NCI-H2227 (cell line): ENCODE data around the gene QTRT2.

Experiments
- DNase-seq: peaks from one replicate; lab custom pipeline; 2025; ENCODE audit not compliant: unreplicated experiment; lab: John Stamatoyannopoulos, UW

Gene QTRT2

DNA sequence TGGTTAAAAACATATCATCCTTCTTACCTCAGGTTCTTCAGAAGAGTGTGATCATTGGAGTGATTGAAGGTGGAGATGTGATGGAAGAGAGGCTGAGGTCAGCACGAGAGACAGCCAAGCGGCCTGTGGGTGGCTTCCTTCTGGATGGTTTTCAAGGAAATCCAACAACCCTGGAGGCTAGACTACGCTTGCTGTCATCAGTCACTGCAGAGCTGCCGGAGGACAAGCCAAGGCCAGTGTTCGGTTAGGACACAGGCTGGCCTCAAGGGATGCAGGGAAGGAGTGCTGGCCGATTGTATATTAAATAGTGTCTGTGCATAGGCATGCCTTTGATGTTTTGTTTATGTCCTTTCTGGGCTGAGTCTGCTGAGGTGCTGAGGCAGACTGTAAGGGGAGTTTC lies 20.2 kb downstream of the QTRT2 start:
- no peak for DNase-seq

DNA sequence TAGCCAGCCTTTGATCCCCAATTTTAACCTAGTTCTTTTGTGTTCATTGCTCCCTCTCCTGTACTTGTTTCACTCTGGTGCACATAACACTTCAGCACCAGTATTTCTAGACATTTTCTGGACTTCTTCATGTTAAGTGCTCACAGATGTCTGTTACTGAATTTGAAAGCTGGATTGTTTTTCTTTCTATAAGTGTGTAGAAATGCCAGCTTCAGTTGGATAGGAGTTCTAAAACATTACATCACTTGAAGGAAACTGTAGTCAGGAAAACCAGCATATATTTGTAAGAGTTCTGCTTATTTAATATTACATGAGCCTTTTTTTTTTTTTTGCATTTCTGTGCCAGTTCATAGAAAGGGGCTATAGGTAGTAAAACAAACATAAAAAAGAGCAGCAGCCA lies 21.6 kb downstream of the QTRT2 start:
- no peak for DNase-seq

DNA sequence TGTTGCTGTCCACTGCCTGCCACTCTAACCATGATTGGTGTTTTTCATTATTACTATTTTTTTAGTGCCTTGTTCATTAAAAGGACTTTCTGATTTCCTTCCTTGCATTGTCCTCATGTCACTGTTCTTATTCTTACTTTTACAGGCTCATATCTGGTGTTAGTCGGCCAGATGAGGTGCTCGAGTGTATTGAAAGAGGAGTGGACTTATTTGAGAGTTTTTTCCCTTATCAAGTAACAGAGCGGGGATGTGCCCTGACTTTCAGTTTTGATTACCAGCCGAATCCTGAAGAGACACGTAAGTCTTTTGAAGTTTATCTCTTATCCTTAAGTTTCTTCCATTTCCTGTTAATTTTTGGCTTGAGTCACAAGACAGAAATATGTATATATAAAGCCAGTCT lies 23.2 kb downstream of the QTRT2 start:
- DNase-seq, result no peak

DNA sequence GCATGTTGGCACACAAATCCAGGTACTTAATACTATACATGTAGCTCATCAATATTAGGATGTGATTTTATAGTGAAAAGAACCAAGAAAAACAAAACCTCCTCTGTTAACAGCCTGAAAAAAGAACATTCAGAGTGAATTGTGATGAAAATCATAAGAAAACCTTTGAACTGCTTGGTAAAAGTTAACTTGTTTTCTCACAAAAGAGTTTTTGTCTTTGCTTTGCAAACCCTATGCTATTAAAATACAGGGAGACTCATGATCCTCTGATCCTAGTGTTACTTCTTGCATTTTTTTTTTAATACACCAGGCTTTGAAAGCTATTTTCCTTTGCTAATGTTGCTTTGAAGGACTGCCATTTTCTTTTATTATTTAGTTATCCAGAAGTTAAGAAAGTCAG lies 23.7 kb downstream of the QTRT2 start:
- no peak for DNase-seq

DNA sequence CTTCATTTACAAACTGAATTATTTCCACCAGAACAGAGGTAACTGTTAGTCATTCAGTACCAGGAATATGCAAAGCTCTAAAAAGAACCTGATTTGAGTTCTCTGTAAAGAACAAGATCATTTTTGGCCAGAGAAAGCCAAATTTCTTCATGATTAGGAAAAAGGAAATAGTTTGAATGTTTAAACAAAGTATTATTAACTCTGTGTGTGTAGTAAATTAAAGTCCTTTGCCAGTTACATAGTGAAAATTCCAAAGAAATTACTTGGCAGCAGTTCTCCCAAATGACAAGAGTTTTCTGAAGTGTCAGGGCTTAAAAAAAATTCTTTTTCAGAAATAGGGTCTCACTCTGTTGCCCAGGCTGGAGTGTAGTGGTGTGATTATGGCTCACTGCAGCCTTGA lies 24.5 kb downstream of the QTRT2 start:
- DNase-seq, result no peak

DNA sequence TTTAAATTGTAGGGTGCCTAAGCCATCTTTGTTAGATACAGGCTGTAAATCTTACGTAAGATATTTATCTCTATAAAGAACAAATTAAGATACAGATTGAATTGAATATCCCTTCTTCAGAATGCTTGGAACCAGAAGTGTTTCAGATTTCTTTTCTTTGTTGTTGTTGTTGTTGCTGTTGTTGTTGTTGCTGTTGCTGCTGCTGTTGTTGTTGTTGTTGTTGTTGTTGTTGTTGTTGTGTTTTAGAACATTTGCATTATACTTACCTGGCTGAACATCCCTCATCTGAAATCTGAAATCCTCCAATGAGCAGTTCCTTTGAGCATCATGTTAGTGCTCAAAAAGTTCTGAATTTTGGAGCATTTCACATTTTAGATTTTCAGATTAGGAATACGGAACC lies 26.6 kb downstream of the QTRT2 start:
- no peak for DNase-seq

DNA sequence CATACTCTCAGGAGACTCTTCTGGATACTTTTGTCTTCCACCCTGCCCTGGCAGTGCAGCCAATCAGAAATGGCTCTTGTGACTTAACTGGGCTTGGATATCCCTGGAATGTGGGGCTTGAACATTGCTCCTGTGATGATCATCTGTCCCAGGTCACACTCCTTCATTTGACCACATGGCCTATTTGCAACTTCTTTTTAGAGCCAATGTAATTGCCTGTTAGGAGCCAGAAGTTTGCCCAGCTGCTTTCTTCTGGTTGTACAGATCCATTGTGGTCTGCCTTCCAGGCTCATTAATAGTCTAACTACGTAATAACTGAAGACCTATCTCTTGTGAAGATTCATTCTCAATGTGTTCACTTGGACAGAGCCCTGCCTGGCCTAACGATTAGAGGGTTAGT lies 29.8 kb downstream of the QTRT2 start:
- no peak for DNase-seq

DNA sequence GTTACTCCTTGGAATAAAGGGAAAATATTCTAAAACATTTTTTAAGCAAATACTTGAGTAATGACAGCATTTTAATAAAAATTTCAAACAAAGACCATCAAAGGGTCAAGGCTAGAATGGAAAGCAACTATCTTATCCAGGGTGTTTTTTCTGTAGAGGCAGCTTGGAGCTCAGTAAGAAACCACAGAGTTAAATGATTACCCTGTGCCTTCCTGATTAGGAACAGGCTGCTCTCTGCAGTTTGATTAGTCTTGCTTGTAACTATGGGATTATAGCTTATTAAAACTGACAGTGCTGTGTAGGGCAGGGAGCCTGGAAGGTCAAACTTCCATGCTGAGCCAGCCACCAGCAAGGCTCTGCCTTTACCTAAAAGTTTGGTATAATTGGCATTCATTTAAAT lies 33.1 kb downstream of the QTRT2 start:
- no peak for DNase-seq

DNA sequence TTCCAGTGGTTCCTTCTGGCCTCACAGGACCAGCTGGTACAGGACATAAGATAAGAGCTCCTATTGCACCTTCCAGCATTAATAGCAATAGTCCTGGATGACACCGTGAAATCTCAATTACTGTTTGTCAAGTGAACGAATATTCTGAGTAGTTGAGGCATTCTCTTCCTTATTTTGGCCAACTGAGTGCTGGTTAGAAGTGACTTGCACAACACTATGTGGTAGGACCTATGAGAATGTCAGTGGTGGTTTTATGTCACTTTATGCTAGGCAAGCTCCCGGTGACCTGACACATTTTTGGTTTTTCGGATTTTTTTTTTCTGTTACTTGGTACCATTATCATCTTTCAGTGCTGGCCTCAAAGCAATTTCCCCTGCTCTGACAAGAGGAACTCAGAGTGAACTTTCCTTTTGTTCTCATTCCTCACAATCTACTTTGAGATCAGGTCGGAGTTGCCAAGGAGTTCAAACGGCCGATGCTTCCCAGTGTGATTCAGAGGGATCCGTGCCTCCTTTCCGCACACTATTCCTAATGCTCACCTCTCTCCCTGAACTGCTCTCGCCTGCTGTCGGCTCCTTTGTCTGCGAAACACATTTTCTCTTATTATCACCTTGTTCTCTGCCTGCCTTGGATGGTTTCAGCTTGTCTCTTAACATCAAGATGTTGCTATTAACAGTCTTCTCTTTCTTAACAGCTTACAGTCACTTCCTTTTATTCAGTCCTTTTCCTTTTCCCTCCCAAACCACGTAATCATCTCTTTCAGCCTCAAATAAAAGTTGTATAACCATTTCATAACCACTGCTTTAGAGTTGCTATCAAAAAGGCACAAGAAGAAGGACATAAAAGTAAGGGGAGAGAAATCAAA lies 35.8 kb downstream of the QTRT2 start:
- DNase-seq, result no peak

DNA sequence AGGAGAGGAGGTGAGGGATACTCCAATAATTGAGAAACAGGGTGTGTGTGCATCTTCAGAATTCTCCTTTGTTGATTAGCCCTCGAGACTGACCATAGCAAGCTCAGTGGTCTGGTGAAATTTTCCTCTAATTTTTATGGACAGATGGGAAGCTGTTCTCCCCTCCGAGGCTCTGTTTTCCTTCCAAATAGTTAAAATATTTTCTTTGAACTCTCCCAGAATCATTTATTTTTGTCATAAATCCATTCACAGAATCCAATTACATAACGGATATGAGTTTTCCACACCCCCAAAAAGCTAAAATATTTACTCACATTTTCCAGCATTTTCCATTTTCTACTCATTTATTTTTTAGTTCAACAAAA lies 36.5 kb downstream of the QTRT2 start:
- DNase-seq, result no peak

DNA sequence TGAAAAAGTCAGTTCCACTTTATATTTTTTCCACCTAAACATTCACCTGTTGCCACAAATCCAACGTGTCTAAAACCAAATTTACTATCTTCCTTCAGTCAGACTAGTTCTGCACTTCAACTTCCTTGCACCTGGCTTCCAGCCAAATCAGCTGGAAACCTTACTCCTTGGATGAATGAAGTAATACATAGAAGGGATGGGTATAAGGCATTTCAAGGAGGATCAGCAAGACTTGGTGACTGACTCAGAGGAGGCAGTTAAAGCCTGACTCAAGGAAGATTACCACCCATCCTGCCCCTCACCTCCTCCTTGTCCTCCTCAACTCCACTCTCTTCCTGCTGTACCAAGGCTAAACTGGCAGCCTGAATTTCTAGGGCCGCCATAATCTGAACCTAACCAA lies 37.1 kb downstream of the QTRT2 start:
- no peak for DNase-seq

DNA sequence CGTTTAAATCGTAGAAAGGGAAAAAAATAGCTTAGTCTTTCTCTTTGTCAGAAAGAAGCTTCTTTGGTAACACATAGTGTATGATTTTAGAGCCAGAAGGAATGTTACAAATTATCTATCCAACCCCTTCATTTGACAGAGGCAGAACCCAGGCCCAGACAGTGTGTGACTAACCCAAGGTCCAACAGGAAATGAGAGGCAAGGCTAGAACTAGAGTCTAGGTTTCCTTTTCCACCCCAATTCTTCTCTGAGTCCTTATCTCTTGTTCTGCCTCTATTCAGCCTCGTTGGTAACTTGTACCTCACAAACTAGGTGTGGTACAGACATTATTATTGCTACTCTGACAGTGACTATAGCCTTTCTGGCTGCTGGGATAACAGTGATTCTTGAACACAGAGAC lies 39.3 kb downstream of the QTRT2 start:
- no peak for DNase-seq

DNA sequence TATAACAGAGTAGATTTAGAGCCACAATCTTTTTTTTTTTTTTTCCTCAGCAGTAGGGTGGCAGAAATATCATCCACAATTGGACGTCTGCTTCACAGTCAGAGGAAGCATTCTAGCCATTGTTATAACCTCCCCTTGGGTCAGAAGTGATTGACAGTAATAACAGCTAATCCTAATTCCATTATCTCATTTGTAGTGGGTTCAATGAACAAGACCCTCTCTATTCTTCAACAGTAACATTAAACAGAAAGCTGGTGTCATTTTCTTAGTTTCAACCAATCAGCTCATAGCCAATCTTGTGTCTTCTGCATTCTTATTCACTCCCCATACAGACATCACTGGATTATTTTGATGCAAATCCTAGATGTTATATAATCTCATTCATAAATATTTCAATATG lies 44.6 kb downstream of the QTRT2 start:
- peak; percentile 68 for DNase-seq

DNA sequence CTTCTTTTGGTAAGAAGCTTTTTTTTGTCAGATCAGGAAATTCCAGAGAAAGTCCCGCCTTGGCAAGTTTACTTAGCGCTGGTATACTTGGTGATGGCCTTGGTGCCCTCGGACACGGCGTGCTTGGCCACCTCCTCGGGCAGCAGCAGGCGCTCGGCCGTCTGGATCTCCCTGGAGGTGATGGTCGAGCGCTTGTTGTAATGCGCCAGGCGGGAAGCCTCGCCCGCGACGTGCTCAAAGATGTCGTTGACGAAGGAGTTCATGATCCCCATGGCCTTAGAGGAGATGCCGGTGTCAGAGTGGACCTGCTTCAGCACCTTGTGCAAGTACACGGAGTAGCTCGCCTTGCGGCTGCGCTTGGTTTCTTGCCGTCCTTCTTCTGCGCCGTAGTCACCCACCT lies 46.6 kb downstream of the QTRT2 start:
- DNase-seq, result no peak

DNA sequence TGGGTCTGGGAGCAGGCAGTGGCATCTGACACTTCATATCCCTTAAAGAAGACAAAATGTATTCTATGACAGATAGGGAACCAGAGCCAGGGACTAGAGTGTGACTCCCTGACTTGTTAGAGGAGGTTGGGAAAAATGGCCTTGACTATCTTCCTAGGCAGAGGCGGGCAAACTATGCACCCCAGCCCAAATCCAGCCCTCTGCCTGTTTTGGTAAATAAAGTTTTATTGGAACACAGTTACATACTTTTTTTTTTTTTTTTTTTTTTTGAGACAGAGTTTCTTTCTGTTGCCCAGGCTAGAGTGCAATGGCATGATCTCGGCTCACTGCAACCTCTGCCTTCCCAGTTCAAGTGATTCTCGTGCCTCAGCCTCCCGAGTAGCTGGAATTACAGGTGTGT lies 47.3 kb downstream of the QTRT2 start:
- DNase-seq, result no peak

DNA sequence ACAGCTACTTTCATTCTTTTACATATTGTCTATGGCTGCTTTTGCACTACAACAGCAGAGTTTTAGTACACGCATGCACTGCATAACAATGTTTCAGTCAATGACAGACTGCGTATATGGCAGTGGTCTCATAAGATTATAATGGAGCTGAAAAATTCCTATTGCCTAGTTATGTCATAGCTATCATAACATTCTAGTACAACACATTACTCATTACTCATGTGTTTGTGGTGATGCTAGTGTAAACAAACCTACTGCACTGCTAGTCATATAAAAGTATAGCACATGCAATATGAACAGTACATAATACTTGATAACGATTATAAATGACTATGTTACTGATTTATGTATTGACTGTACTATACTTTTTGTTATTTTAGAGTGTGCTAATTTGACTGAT lies 47.9 kb downstream of the QTRT2 start:
- no peak for DNase-seq

DNA sequence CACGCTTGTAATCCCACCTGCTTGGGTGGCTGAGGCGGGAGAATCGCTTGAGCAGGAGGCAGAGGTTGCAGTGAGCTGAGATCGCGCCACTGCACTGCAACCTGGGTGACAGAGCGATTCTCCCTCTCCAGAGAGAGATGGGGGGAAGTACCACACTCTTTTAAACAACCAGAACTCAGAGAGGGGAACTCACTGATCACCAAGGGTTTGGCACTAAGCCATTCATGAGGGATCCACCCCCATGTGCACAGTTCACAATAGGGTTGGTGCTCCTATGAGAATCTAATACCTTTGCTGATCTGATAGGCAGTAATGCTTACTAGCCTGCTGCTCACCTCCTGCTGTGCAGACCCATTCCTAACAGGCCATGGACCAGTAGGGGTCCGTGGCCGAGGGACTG lies 51.6 kb downstream of the QTRT2 start:
- DNase-seq, result no peak

DNA sequence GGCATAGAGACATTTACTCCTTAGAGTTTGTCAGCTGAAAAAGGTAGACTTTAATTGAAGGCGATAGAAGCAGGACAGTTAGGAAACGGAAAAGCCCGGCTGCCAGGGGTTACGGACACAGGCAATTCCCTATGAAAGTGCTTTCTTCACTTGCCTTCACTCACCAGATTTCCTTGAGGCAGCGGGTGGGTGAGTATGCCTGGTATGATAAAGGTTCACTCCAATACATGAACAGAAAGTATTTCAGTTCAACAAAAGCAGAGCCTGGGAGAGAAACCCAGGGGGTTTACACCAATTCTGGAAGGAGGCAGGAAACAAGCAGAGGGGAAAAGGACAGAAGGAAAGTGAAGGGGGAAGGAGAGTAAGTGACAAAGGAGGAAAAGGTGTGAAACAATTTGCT lies 53.9 kb downstream of the QTRT2 start:
- no peak for DNase-seq

DNA sequence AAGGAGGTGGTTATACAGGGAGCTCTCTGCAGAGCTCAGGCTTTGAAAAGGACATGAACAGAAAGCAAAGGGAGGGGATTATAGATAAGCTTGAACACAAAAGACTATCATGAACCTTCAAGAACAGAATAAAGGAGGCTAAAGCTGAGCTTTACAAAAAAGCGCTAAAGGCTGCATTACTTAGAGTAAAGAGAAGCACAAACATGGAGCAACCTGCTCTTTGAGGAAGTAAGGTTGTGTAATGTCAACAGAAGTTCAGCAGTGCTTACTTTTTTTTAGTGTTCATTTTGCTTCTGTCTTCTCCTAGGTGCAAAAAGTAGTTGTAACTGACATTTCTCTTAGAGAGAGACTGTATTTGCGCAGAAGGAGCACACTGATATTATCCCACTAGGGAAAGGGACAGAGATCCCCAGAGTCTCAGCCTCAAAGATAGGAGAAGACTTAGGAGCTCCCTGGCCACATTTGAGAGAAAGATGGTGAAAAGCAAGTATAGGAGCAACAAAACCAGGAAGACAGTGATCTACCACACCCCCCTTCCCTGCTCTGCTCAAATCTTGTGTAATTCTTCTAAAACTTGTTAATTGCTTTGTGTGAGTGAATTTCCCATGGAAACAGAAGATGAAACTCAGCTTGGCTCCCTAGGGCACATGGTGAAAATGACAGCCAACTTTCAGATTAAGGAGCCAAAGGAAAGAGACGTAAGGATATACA lies 54.7 kb downstream of the QTRT2 start:
- no peak for DNase-seq

DNA sequence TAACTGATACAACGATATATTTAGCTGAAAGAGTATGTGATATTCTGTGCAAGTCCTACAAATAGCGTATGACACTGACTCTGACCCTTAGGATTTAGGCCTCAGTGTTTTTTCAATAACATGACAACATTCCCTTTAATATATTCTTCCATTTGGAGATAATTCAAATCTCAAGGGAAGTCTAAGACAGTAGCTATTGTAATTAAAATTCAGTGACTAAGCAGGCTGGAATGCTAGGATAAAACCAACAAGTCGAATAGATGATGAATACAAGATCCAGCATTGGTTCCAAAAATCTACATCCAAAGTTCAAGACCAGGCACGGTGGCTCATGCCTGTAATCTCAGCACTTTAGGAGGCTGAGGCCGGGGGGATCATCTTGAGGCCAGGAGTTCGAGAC lies 56.2 kb downstream of the QTRT2 start:
- DNase-seq, result no peak

DNA sequence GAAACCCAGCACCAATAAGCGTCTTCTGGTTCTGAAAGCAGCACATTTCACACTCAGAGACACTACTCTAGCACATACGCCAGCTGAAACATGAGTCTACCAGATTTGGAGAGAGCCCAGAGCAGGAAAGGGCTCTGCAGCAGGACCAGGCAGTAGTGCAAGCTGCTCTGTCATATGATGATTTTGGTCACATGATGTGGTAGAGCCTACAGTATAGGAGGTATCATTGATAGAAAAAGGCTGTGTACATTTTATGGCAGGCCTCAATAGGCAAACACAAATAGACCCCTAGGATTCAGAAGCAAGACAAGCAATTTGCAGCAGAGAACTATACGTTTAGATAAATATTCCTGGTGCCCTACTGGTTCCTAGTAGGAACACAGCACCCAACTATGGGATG lies 58.2 kb downstream of the QTRT2 start:
- DNase-seq, result no peak

DNA sequence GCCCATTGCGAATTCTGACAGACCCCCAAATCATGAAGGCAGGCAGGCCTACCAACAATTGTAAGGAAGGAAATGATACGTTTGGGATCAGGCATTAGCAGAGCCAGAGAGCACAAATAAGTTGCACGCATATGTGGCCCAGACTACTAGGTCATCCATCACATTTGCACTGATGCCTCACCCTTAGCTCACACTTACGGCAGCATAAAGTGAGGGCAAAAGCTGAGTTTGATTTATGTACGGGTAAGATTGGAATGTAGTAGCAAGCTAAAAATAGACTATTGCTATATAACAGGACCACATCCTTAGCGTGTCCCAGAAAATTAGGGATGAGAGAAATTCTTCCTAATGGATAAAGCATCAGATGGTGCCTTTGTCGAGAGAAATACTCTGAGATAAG lies 58.6 kb downstream of the QTRT2 start:
- DNase-seq, result no peak

DNA sequence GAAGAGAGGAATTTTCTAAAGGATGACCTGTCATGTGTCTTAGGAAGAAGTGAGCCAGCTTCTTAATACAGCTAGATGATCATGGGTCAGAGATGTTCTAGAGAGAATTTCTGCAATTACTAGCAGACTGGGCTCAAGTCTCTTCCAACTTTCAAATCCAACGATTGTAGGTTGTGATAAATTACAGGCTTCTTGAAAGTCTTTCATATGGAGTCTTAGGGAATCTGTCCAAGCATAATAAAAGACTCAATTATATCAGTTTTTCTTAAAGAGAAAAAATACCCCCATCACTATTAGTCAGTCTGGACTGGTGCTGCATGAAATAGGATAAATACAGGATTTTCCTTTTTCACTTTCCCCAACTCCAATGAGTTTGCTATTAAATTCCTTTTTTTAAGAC lies 63.2 kb downstream of the QTRT2 start:
- no peak for DNase-seq
